ENCODE results near the gene PILRA.

DNA sequence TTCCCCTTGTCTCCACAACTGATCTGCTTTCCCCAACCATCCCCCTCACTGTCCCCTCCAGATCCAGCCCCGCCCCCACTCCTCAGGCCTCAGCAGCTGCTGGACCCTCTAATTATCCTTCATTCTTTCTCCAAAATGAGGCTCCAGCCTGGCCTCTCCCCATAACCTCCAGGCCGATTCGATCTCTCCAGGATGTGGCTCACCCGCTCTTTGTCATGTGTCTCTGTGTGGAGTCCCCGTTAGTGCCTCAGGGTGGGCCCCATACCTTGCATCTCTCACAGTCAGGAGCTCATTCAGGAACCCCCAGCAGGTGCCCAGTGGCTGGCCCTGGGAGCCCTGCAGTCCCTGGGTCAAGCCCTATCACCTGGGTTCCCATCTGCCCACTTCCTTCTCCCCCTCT is 1.3 kb downstream of the PILRA start:
- TF ChIP-seq, protein P1, sequence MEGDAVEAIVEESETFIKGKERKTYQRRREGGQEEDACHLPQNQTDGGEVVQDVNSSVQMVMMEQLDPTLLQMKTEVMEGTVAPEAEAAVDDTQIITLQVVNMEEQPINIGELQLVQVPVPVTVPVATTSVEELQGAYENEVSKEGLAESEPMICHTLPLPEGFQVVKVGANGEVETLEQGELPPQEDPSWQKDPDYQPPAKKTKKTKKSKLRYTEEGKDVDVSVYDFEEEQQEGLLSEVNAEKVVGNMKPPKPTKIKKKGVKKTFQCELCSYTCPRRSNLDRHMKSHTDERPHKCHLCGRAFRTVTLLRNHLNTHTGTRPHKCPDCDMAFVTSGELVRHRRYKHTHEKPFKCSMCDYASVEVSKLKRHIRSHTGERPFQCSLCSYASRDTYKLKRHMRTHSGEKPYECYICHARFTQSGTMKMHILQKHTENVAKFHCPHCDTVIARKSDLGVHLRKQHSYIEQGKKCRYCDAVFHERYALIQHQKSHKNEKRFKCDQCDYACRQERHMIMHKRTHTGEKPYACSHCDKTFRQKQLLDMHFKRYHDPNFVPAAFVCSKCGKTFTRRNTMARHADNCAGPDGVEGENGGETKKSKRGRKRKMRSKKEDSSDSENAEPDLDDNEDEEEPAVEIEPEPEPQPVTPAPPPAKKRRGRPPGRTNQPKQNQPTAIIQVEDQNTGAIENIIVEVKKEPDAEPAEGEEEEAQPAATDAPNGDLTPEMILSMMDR (IDR thresholded peaks at IDR 0.05): no peak
- TF ChIP-seq ZFX (IDR thresholded peaks at IDR 0.05; ENCODE audit: borderline replicate concordance): no peak

All from 22Rv1 (cell line).